Astrocyte (in vitro differentiated cells and primary cell): ENCODE results near the gene STK11IP. TPM values are rescaled to one million over a fixed set of nuclear protein-coding genes. Genes with fewer than 3 reads are reported as not detected.
A peak's percentile ranks its signal among the peaks of the same experiment; 100 is the strongest.

Experiments
- DNase-seq: peaks from one replicate; pipeline ENCODE4 v3.0.0-alpha.2; 2010; ENCODE audit warnings: low read depth
- FAIRE-seq: peaks from 2 replicates; lab custom pipeline; 2011; peaks lifted over from hg19 to GRCh38; lab: Jason Lieb, UNC
- H2AFZ ChIP-seq: 2 replicates; pipeline ENCODE4 v1.6.0; 2012; ENCODE audit warnings: low read depth, low read length, inconsistent platforms
- H3K27ac ChIP-seq: 2 replicates; pipeline ENCODE4 v1.5.1; 2011; ENCODE audit warnings: low read depth, low read length, inconsistent platforms
- H3K27me3 ChIP-seq: 2 replicates; pipeline ENCODE4 v1.6.0; 2011; ENCODE audit warnings: low read length, inconsistent platforms; ENCODE audit not compliant: insufficient read depth
- H3K36me3 ChIP-seq: 2 replicates; pipeline ENCODE4 v1.5.1; 2011; ENCODE audit warnings: low read length, inconsistent platforms; ENCODE audit not compliant: insufficient read depth
- H3K4me1 ChIP-seq: 2 replicates; pipeline ENCODE4 v1.5.1; 2011; ENCODE audit warnings: low read length, inconsistent platforms; ENCODE audit not compliant: insufficient read depth
- H3K4me2 ChIP-seq: 2 replicates; pipeline ENCODE4 v1.6.0; 2012; ENCODE audit warnings: low read length, inconsistent platforms
- H3K4me3 ChIP-seq: 2 replicates; pipeline ENCODE4 v1.5.1; 2011; ENCODE audit warnings: low read depth, mild to moderate bottlenecking, low read length, inconsistent platforms; ENCODE audit not compliant: insufficient read depth
- H3K79me2 ChIP-seq: 2 replicates; pipeline ENCODE4 v1.6.0; 2012; ENCODE audit warnings: mild to moderate bottlenecking, low read length, inconsistent platforms; ENCODE audit not compliant: insufficient read depth
- H3K9ac ChIP-seq: 2 replicates; pipeline ENCODE4 v1.6.0; 2012; ENCODE audit warnings: mild to moderate bottlenecking, low read length, inconsistent platforms
- H3K9me3 ChIP-seq: 2 replicates; pipeline ENCODE4 v1.5.1; 2012; ENCODE audit warnings: low read depth, mild to moderate bottlenecking, low read length, inconsistent platforms; ENCODE audit not compliant: insufficient read depth
- H4K20me1 ChIP-seq: 2 replicates; pipeline ENCODE4 v1.6.0; 2012; ENCODE audit warnings: low read length, inconsistent platforms; ENCODE audit not compliant: insufficient read depth
- H3K27ac Mint-ChIP-seq: one replicate; pipeline ENCODE4 v1.8.0; 2021; ENCODE audit warnings: mild to moderate bottlenecking, mixed read lengths; ENCODE audit not compliant: unreplicated experiment
- H3K27me3 Mint-ChIP-seq: one replicate; pipeline ENCODE4 v1.8.0; 2021; ENCODE audit warnings: low read depth, mixed read lengths; ENCODE audit not compliant: unreplicated experiment
- H3K36me3 Mint-ChIP-seq: one replicate; pipeline ENCODE4 v1.8.0; 2021; ENCODE audit warnings: low read depth, mixed read lengths; ENCODE audit not compliant: unreplicated experiment
- H3K4me1 Mint-ChIP-seq: one replicate; pipeline ENCODE4 v1.8.0; 2021; ENCODE audit warnings: low read depth, mixed read lengths; ENCODE audit not compliant: unreplicated experiment
- H3K4me3 Mint-ChIP-seq: one replicate; pipeline ENCODE4 v1.8.0; 2021; ENCODE audit warnings: mild to moderate bottlenecking, moderate library complexity, mixed read lengths; ENCODE audit not compliant: unreplicated experiment
- H3K9me3 Mint-ChIP-seq: one replicate; pipeline ENCODE4 v1.8.0; 2021; ENCODE audit warnings: mild to moderate bottlenecking, mixed read lengths; ENCODE audit not compliant: unreplicated experiment
- CTCF ChIP-seq: IDR thresholded peaks from 2 replicates; pipeline ENCODE4 v1.5.1; 2011; ENCODE audit warnings: low read depth, mild to moderate bottlenecking, inconsistent platforms, low read length, moderate library complexity; ENCODE audit not compliant: insufficient read depth
- EZH2 ChIP-seq: IDR thresholded peaks from 2 replicates; pipeline ENCODE4 v1.6.1; 2012; ENCODE audit warnings: mild to moderate bottlenecking, low read length, inconsistent platforms; ENCODE audit not compliant: insufficient read depth
- total RNA-seq: library from RNA; stranded (reverse); gene quantifications from 2 replicates; pipeline ENCODE4 v1.2.1, GENCODE V29; 2021

STK11IP gene
- total RNA-seq, 1 donor from 2014 or later, result 24.9 TPM

- H3K4me3 ChIP-seq, result no peak overlapping the region
- no peaks in the 10 kb centered on the region for H3K27me3 ChIP-seq
- H3K36me3 ChIP-seq, result no peaks in the 10 kb centered on the region
- H3K4me3 Mint-ChIP-seq, result peak overlapping the region; percentile 50
- peaks cover 8% of the 10 kb centered on the region for H3K79me2 ChIP-seq
- no peak overlapping the region for H3K4me2 ChIP-seq
- H3K4me1 ChIP-seq, result no peaks in the 10 kb centered on the region
- no peak overlapping the region for H3K27ac ChIP-seq
- peaks cover 22% of the 10 kb centered on the region for H3K27me3 Mint-ChIP-seq
- FAIRE-seq (no peak), DNase-seq (no peak)
- H2AFZ ChIP-seq, result no peak overlapping the region
- no peaks in the 10 kb centered on the region for H3K9me3 Mint-ChIP-seq
- no peak overlapping the region for H3K9ac ChIP-seq
- H3K9me3 ChIP-seq, result no peaks in the 10 kb centered on the region
- H3K27ac Mint-ChIP-seq, result no peak overlapping the region
- peaks cover 22% of the 10 kb centered on the region for H3K36me3 Mint-ChIP-seq
- peaks cover 2% of the 10 kb centered on the region for H3K4me1 Mint-ChIP-seq
- TF ChIP-seq CTCF, result no peak
- no peak for TF ChIP-seq EZH2
- no peaks in the 10 kb centered on the region for H4K20me1 ChIP-seq
Measured at GRCh38 chr2:219629976-219630695, 32.5 kb downstream of the STK11IP start.

GRCh38 chr2:219630770-219631405, 33.2 kb downstream of the STK11IP start:
- Mint-ChIP-seq H3K36me3 (peaks cover 24% of the 10 kb centered on the region), H3K4me3 (no peak overlapping the region), H3K27ac (no peak overlapping the region), H3K4me1 (peaks cover 2% of the 10 kb centered on the region), H3K9me3 (no peaks in the 10 kb centered on the region), H3K27me3 (peaks cover 19% of the 10 kb centered on the region)
- Histone ChIP-seq H3K4me2 (no peak overlapping the region), H3K36me3 (no peaks in the 10 kb centered on the region), H4K20me1 (no peaks in the 10 kb centered on the region), H3K27me3 (no peaks in the 10 kb centered on the region), H2AFZ (no peak overlapping the region), H3K79me2 (peaks cover 8% of the 10 kb centered on the region), H3K27ac (no peak overlapping the region), H3K9ac (no peak overlapping the region), H3K9me3 (no peaks in the 10 kb centered on the region), H3K4me1 (no peaks in the 10 kb centered on the region), H3K4me3 (no peak overlapping the region)
- DNase-seq, result no peak
- no peak for TF ChIP-seq EZH2
- no peak for TF ChIP-seq CTCF
- no peak for FAIRE-seq

- DNase-seq (no peak), FAIRE-seq (no peak)
- Histone ChIP-seq H3K27me3 (no peaks in the 10 kb centered on the region), H3K27ac (no peak overlapping the region), H3K4me2 (no peak overlapping the region), H3K9me3 (no peaks in the 10 kb centered on the region), H3K9ac (no peak overlapping the region), H4K20me1 (no peaks in the 10 kb centered on the region), H2AFZ (no peak overlapping the region), H3K4me1 (no peaks in the 10 kb centered on the region), H3K4me3 (no peak overlapping the region), H3K79me2 (peaks cover 8% of the 10 kb centered on the region), H3K36me3 (no peaks in the 10 kb centered on the region)
- Mint-ChIP-seq H3K27me3 (peaks cover 17% of the 10 kb centered on the region), H3K4me1 (peaks cover 2% of the 10 kb centered on the region), H3K9me3 (no peaks in the 10 kb centered on the region), H3K4me3 (no peak overlapping the region), H3K36me3 (peaks cover 28% of the 10 kb centered on the region), H3K27ac (no peak overlapping the region)
- TF ChIP-seq CTCF, result no peak
- no peak for TF ChIP-seq EZH2
Measured at GRCh38 chr2:219631406-219631891, 33.8 kb downstream of the STK11IP start.
